ENCODE measurements around the gene POR. TPM values are rescaled to one million over a fixed set of nuclear protein-coding genes. Genes with fewer than 3 reads are reported as not detected.

POR gene
- total and polyA plus RNA-seq, 2 experiments from 2014 or later = 106 to 220 TPM

- 79% methylated on average over 4 of the region's 4 CpGs for WGBS (ENCODE audit: low lambda C conversion rate, missing lambda C conversion rate)
- Histone ChIP-seq H2AFZ (no peak overlapping the region), H4K20me1 (ENCODE audit: insufficient read depth, poor library complexity, severe bottlenecking) (no peaks in the 10 kb centered on the region), H3K79me2 (no peaks in the 10 kb centered on the region), H3K36me3 (replicated peaks; ENCODE audit: insufficient read depth, low read depth) (no peaks in the 10 kb centered on the region), H3K4me1 (ENCODE audit: insufficient read depth) (no peaks in the 10 kb centered on the region), H3K4me2 (no peak overlapping the region), H3K9me3 (ENCODE audit: low read depth) (no peaks in the 10 kb centered on the region), H3K9me2 (replicated peaks; ENCODE audit: insufficient read depth) (no peaks in the 10 kb centered on the region), H3K27ac (no peak overlapping the region), H3K27me3 (no peaks in the 10 kb centered on the region), H3K4me3 (no peak overlapping the region)
- DNase-seq (ENCODE audit: low spot score) = no peak
- TF ChIP-seq EZH2 (IDR thresholded peaks at IDR 0.05; ENCODE audit: borderline replicate concordance) = no peak
- no peak for TF ChIP-seq CTCF (IDR thresholded peaks at IDR 0.05; ENCODE audit: poor library complexity)
- no peak for TF ChIP-seq EZH2phosphoT487 (IDR thresholded peaks at IDR 0.05; ENCODE audit: low read depth, severe bottlenecking, unreplicated experiment)
These were observed 47.6 kb upstream of the POR start for GRCh38 chr7:75867390-75867717.

DNA sequence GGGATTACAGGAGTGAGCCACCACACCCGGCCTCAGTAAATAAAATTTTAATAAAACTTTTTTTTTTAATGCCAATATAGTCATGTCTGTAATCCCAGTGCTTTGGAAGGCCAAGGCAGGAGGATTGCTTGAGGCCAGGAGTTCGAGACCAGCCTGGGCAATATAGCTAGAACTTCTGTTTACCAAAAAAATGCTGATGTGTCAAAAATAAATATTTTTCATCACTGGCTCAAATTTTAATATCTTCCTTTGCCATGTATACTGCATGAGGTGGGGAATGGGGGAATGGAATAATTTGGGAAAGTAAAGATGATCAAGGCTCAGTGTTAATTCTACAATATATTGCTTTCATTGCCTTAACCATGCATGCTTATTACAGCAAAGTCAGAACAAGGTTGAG, 46.8 kb upstream of the POR start:
- Histone ChIP-seq H3K9me3 (ENCODE audit: low read depth) (no peaks in the 10 kb centered on the region), H4K20me1 (ENCODE audit: insufficient read depth, poor library complexity, severe bottlenecking) (no peaks in the 10 kb centered on the region), H3K27ac (no peak overlapping the region), H3K9me2 (replicated peaks; ENCODE audit: insufficient read depth) (no peaks in the 10 kb centered on the region), H3K4me3 (no peak overlapping the region), H3K4me1 (ENCODE audit: insufficient read depth) (no peaks in the 10 kb centered on the region), H2AFZ (no peak overlapping the region), H3K27me3 (no peaks in the 10 kb centered on the region), H3K79me2 (no peaks in the 10 kb centered on the region), H3K36me3 (replicated peaks; ENCODE audit: insufficient read depth, low read depth) (no peaks in the 10 kb centered on the region), H3K4me2 (no peak overlapping the region)
- 100% methylated on average over 2 of the region's 2 CpGs for WGBS (ENCODE audit: low lambda C conversion rate, missing lambda C conversion rate)
- DNase-seq (ENCODE audit: low spot score) = no peak
- TF ChIP-seq CTCF (IDR thresholded peaks at IDR 0.05; ENCODE audit: poor library complexity) (no peak), EZH2 (IDR thresholded peaks at IDR 0.05; ENCODE audit: borderline replicate concordance) (no peak), EZH2phosphoT487 (IDR thresholded peaks at IDR 0.05; ENCODE audit: low read depth, severe bottlenecking, unreplicated experiment) (no peak)

- no peaks in the 10 kb centered on the region for H3K36me3 ChIP-seq (replicated peaks; ENCODE audit: insufficient read depth, low read depth)
- no peaks in the 10 kb centered on the region for H3K9me3 ChIP-seq (ENCODE audit: low read depth)
- H2AFZ ChIP-seq = no peak overlapping the region
- no peaks in the 10 kb centered on the region for H3K79me2 ChIP-seq
- no peak for TF ChIP-seq EZH2phosphoT487 (IDR thresholded peaks at IDR 0.05; ENCODE audit: low read depth, severe bottlenecking, unreplicated experiment)
- no peaks in the 10 kb centered on the region for H4K20me1 ChIP-seq (ENCODE audit: insufficient read depth, poor library complexity, severe bottlenecking)
- H3K4me3 ChIP-seq = no peak overlapping the region
- no peaks in the 10 kb centered on the region for H3K27me3 ChIP-seq
- no peak overlapping the region for H3K27ac ChIP-seq
- 80% methylated on average over 7 of the region's 7 CpGs for WGBS (ENCODE audit: low lambda C conversion rate, missing lambda C conversion rate)
- no peaks in the 10 kb centered on the region for H3K9me2 ChIP-seq (replicated peaks; ENCODE audit: insufficient read depth)
- no peaks in the 10 kb centered on the region for H3K4me1 ChIP-seq (ENCODE audit: insufficient read depth)
- no peak overlapping the region for H3K4me2 ChIP-seq
- no peak for DNase-seq (ENCODE audit: low spot score)
These were observed 45.1 kb upstream of the POR start for GRCh38 chr7:75869776-75870379.

DNA sequence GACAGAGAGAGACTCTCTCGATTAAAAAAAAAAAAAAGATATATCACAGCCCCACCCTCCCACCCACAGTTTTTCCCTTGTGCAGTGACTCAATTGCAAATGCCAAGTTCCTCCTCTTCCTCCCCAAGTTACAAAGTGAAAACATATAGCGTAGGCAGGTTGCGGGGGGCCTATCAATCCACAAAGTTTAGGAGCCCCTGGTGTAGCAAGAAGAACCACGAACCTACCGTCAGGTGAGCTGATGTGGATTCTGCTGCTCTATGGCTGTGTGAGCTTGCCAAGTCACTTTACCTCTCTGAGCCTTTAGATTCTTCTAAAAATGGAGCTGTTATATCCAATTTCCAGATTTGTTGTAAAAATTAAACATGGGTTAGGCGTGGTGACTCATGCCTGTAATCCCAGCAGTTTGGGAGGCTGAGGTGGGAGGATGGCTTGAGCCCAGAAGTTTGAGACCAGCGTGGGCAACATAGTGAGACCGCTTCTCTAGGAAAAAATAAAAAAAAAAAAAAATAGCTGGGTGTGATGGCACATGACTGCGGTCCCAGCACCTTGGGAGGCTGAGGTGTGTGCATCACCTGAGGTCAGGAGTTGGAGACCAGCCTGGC, 44.3 kb upstream of the POR start:
- Histone ChIP-seq H3K36me3 (replicated peaks; ENCODE audit: insufficient read depth, low read depth) (no peaks in the 10 kb centered on the region), H3K27ac (no peak overlapping the region), H3K27me3 (no peaks in the 10 kb centered on the region), H4K20me1 (ENCODE audit: insufficient read depth, poor library complexity, severe bottlenecking) (no peaks in the 10 kb centered on the region), H2AFZ (no peak overlapping the region), H3K79me2 (no peaks in the 10 kb centered on the region), H3K4me1 (ENCODE audit: insufficient read depth) (no peaks in the 10 kb centered on the region), H3K4me3 (no peak overlapping the region), H3K4me2 (no peak overlapping the region), H3K9me2 (replicated peaks; ENCODE audit: insufficient read depth) (no peaks in the 10 kb centered on the region), H3K9me3 (ENCODE audit: low read depth) (no peaks in the 10 kb centered on the region)
- no peak for DNase-seq (ENCODE audit: low spot score)
- 94% methylated on average over 8 of the region's 9 CpGs for WGBS (ENCODE audit: low lambda C conversion rate, missing lambda C conversion rate)
- no peak for TF ChIP-seq EZH2 (IDR thresholded peaks at IDR 0.05; ENCODE audit: borderline replicate concordance)
- no peak for TF ChIP-seq EZH2phosphoT487 (IDR thresholded peaks at IDR 0.05; ENCODE audit: low read depth, severe bottlenecking, unreplicated experiment)
- TF ChIP-seq CTCF (IDR thresholded peaks at IDR 0.05; ENCODE audit: poor library complexity) = no peak
